Right lobe of liver (tissue), 4 donors: ENCODE measurements around the gene NFATC3.

ENCODE experiments used
- CTCF ChIP-seq, 4 donors: fragments of 200-600 bp in 3 of 4; fragments of 450-650 bp in 1 of 4; IDR thresholded peaks; one replicate each; pipeline versions ENCODE4 v1.5.1 to v1.8.0; 2016 to 2022; ENCODE audit warnings: antibody characterized with exemption in 4 of 4, mild to moderate bottlenecking in 2 of 4
- POLR2A ChIP-seq: fragments of 450-650 bp; IDR thresholded peaks from one replicate; pipeline ENCODE4 v1.6.1; 2017; ENCODE audit warnings: antibody characterized with exemption, mild to moderate bottlenecking
- donor health status: DM: no; HTN: no; CAD: no.
- donor health status: DM: no; HTN: no; CAD: no.
- donor health status: DM: no; HTN: yes; CAD: no.

DNA sequence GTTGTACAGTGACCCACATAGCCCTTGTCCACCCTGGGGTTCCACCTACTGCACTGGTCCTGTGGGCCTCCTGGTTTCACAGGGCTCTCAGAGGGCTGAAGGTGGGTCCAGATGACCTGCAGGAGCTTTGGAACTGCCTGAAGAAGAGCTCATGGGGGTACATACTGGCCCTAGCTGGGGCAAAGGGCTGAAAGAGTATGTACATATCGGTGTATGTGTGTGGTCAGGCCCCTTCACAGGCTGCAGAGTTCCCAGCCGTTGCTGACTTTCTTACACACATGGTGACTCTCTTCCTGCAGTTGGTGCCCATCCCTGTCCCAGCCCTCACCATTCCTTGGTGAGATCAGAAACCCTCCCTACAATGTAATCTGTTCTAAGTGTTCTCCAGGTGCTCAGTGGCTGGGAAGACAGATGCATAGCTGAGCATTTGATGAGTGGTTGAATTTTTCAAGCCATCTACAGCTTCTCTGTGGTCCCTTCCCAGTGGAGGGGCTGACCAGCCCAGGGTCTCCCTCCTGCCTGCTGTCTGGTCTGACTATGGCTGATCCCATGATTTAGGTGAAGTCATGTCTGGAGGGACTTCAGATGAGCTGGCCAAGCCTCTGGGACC, 2.4 kb upstream of the NFATC3 start:
- no peak for TF ChIP-seq CTCF (IDR thresholded peaks at IDR 0.05)
- no peak for TF ChIP-seq POLR2A
